ENCODE results near the gene ENPP1.
"Not testable (repeated sequence)": the region's sequence is repeated elsewhere in the genome, so short reads cannot be mapped to it uniquely, and the experiment has no call there.

Gene ENPP1

DNA sequence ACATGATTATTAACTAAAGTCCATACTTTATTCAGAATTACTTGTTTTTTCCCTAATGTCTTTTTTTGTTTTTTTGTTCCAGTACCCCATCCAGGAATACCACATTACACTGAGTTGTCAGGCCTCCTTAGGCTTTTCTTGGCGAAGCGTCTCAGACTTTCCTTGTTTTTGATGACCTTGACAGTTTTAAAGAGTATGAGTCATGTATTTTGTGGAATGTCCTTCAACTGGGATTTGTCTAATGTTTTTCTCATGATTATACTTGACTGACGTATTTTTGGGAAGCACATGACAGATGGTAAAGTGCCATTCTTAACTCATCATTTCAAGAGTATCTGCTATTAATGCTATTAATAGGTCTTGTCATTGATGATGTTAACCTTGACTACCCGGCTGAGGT lies 23.6 kb downstream of the ENPP1 start:
- no peak for DNase-seq (ENCODE audit: low spot score)

DNA sequence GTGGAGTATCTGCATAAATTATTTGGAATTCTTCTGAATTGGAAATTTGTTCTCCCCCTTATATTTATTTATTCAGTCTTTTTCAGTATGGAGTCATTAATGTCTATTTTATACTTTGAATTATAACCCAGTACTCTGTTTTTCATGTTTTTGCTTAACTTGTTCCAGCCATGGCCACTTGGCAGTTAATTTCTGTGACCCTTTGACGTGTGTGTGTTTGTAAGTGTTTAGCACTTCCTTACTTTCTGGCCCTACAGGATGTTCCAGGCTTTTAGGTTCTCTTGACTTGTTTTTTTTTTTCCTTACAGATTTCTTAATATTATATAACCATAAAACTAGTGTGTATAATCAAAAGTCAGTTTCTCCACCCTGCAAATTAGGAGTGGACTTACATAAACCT lies 24.1 kb downstream of the ENPP1 start:
- no peak for DNase-seq (ENCODE audit: low spot score)

DNA sequence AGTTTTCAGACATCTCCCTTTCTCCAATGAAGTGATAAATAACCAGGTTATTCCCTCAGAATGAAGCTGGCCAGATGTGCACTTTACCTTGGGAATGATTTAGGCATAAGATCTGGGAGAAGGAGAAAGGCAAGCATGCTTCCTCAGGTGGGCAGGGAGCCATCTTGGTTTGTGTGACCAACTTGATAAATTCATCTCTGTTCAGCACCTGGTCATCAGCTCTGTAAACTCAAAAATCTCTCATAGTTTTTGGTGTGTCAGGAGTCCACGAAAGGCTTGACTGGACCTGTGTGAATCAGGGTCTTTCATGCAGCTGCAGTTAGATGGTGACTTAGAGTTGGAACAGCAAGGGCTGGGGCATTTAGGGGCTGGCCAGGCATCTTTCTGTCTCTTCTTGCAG lies 24.5 kb downstream of the ENPP1 start:
- no peak for DNase-seq (ENCODE audit: low spot score)

DNA sequence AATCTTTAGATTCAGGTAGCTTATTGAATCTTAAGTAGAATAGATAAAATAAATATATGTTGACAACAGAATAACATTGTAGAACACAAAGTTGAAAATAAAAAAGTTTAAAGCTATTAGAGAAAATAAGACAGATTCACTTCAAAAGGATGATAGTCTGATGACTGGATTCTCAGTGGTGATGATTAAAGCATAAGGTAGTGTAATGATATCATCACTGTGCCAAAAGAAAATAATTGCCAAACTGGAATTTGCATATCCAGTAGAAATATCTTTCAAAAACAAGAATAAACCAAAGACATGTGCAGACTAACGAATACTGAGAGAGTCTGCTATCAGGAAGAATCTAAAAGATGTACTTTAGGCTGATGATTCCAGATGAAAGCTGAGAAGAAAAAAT lies 30.2 kb downstream of the ENPP1 start:
- DNase-seq (ENCODE audit: low spot score): no peak

DNA sequence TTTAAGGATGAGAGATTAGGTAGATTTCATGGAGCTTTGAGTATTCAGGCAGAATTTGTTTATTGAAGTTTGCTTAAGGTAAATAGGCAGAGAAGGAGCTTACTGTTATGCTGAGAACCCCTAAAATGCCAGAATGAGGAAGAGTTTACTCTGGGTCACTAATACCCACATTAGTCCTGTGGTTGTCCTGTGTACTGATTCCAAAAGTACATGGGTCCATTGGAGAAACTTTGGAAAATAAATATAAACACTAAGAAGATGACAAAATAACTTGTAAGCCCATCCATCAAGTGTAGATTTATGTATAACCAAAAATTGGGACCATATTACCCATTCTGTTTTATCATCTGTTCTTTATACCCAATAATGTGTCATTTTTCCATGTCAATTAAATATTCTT lies 31.6 kb downstream of the ENPP1 start:
- no peak for DNase-seq (ENCODE audit: low spot score)

DNA sequence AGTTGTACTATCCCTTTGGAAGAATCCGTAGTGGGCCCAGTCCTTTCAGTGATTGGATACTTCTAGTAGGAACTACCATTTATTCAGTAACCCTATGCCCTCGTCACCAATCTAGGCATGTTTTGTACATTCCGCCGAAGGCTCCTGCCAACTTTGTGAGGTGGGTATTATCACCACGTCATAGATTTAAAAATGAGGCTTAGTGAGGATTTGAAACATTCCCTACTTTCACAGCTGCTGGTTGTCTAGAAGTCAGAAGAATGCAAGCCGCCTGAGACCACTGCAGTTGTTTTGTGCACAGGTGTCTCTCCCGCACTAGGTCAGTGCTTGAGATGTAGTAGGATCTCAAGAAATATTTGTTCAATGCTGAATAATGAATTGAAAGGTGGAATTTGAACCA lies 32.6 kb downstream of the ENPP1 start:
- DNase-seq (ENCODE audit: low spot score): no peak

DNA sequence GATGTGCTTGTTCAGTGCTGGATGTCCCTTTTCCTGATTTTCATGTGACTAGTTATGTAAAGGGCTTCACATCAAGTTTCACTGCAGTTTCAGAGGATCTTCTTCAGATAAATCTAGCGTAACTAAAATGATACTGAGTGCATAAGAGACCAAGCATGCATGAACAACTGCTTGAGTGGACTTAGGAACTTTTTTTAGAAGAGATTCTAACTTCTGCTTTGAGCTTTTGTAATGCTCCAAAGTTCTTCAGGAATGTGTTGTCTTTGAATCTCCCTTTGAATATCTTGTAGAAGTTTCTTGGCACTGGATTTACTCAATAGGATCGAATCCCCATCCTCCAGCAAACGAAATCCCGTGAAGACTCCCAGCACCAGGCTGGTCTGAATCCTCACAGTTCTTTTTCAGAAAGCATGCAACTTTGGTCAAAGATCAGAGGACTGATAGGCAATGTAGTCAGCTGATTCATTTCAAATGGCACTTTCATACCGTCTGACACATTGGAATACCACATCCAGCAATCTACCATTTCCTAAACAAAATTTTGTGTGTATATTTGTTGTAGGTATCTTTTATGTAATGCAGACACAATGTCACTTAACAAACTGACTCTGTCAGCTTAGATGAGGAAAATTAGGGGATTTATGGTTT lies 33.2 kb downstream of the ENPP1 start:
- DNase-seq (ENCODE audit: low spot score): no peak

DNA sequence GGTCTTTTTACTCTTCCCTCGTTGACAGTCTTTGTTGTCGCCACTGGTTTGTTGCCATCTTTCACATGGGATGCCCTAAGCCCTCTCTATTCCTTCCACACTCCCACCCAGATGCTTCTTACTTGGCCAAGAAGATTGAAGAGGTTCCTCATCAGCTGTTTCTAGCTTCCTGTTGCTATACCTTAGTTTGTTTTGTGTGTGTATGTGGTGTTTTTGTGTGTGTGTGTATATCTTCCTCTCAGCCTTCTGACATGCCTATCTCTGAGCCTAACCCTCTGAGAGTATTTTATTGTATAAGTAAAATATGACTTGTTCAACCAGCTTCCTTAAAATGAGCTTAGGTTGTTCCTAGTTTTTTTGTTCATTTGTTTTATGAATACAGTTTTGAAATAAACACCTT lies 35.9 kb downstream of the ENPP1 start:
- DNase-seq (ENCODE audit: low spot score): no peak

DNA sequence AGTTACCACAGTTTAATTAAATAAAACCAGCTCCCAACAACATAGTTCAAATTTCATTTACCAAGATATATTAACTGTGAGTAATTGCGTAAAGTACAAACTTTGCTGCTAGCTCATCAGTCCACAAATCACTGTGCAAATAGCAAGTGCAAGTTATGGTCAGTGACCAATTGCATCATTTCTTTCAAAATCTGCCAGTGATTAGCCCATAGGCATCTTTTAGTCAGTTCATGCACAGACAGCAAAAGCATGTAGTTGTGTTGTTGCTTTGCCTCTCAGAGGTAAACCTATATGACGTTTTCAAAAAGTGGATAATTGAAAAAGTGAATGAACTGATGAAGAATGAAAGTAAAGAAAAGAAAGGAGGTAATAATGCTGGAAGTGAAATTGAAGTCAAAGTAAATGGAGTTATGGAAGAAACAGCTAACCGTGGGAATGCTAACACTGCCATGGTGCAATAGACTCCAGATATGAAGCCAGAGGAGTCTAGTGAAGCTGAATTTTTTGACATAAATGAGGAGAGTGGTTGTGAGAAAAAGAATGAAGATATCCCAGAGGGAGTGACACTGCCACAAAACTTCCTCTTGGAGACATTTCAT lies 36.5 kb downstream of the ENPP1 start:
- DNase-seq (ENCODE audit: low spot score): no peak

DNA sequence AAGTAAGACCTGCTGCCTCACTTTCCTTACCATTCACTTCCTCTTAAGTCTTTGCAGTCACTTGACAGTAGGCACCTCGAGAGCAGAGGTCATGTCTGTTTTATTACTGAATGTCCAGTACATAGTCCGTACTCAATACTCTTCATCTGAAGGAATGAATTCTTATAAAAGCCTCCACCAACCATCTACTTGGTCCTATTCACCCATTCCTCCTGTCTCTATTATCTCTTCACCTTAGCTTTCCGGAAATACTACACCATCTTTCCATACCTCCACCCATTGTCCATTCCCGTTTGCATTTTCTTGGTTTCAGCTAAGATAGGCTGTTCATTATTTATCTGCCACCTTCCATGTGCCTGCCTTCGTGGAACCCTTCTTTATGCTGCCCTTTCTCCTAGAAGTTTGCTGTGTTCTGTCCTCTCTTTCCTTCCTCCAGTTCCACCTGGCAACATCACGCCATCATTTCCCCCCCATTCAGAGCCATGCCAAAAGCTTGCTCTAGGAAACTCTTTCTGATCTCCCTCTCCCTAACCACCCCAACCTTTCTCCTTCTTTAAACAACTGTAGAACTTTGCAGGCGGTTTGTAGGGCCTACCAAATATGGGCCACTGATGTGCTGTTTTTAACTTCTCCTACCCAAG lies 38.3 kb downstream of the ENPP1 start:
- no peak for DNase-seq (ENCODE audit: low spot score)

DNA sequence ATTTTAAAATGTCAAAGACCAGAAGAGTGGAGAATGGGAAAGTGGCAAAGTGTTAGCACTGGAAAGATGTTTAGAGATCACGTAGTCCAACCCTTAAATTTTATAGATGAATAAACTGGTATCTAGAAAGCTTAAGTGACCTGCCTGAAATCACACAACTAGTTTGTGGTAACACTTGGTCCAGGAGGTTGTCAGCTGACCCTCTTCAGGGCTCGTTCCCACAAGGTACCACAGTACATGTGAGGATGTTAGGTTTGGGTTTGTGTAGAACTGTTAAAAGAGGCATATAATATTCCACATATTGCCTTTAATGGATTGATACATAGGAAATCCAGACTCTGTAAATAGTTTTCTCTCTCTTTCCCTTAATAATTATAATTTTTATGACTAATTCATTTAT lies 39.1 kb downstream of the ENPP1 start:
- DNase-seq (ENCODE audit: low spot score): no peak

DNA sequence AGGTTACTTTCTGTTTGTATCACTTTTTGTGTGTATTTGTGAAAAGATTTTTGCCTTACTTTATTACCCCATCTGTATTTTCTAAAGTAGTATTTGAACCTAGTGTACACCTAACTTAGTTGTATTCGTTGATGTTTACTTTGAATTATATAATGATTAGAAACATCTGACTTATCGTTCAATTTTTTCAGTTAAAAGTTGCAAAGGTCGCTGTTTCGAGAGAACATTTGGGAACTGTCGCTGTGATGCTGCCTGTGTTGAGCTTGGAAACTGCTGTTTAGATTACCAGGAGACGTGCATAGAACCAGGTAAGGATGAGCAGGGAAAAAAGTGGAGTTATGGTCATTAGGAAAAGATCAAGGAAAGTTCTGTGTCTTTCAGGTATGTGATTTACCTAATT lies 42.0 kb downstream of the ENPP1 start:
- DNase-seq (ENCODE audit: low spot score): no peak

DNA sequence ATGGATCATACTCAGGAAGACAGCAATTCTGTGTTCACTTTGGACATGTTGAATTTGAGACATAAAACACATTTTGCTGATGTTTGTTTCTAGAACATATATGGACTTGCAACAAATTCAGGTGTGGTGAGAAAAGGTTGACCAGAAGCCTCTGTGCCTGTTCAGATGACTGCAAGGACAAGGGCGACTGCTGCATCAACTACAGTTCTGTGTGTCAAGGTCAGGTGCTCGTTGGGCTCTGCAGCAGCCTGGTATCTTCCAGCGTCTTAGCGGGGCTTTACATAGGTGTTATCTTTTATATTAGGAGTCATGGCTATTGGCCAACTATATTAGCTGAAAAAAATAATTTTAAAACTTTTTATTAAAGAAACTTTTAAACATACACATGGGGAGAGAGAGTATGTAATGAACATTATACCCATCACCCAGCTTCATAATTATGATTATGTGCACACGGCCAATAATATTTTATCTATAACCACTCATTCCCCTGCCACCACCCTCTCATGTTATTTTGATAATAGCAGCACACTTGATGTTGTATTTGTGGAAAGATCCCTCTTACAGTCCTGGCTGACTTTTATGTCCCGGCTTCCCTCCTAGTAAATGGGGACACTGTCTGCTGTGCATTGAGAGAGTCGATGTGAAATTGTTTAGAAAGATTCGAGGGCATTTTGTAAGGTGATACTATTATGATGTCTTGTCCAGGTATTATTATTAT lies 43.4 kb downstream of the ENPP1 start:
- no peak for DNase-seq (ENCODE audit: low spot score)

DNA sequence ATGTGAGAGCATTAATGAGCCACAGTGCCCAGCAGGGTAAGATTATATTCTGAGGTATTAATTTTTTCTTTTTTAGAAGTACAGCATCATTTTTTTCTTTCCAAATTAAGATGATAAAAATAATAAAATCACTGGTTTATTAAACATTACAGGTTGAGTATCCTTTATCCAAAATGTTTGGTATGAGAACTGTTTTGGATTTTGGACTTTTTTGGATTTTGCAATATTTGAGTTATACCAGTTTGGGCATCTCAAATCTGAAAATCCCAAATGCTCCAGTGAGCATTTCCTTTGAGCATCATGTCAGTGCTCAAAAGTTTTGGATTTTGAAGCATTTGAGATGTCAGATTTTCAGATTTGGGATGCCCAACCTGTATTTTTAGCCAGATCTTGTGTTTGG lies 44.4 kb downstream of the ENPP1 start:
- DNase-seq (ENCODE audit: low spot score): no peak

DNA sequence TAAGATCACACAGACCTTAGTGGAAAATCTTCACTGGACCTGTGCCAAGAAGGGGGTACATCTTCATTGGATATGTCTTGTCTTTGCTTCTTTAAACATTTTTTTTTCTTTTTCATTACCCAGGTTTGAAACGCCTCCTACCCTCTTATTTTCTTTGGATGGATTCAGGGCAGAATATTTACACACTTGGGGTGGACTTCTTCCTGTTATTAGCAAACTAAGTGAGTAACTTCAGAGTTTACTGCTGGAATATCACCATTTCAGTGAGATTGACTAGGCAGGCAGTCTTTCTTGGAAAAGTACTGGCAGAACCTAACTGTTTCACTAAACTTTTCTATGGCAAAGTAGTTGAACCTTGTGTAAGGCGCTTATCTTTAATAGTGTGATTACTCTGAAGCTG lies 47.0 kb downstream of the ENPP1 start:
- no peak for DNase-seq (ENCODE audit: low spot score)

DNA sequence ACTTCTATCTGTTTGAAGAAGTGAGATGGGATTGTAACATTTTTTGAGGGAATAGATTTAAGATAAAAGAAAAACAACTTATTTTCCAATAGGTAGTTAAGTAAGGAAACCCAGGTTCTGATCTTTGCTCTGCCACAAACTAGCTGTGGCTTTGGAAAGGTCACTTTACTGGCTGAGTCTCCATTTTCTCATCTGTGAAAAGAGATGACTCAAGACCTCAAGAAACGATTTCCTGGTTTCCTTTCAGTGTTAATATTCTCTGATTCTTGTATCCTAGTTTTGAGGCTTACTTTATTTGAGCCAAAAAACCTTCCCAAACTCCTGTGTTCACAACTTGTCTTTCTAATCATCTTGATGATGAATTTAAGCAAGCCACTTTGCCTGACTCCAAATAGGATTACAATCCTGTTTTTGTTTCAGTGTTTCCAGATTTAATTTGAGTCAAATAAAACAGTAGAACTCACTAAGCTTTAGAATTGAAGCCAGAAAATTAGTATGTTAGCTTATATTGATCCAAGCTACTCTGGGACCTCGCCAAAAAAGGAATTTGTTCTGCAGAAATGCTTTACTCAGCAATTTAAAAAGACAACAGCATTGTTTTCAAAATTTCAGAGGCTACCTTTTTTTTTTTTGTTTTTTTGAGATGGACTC lies 51.1 kb downstream of the ENPP1 start:
- DNase-seq (ENCODE audit: low spot score): no peak

DNA sequence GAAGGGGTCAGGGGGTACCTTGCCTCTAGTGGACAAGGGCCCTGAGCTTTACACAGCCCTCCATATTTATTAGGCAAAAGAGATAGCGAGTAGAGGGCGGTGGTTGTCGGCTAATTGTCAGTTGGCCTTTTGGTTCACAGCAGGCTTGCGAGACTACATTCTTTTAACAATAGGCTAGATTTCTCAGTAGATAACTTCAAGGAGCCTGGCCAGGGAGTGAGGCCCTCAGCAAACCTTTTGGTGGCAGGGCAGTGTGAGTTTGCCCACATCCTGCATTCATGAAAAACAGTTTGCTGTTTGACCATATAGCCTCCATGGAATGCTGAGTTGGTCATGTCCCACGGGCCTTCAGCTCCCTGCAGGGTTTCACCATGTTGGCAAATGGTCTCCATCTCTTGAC lies 51.8 kb downstream of the ENPP1 start:
- not testable (repeated sequence) for DNase-seq (ENCODE audit: low spot score)

DNA sequence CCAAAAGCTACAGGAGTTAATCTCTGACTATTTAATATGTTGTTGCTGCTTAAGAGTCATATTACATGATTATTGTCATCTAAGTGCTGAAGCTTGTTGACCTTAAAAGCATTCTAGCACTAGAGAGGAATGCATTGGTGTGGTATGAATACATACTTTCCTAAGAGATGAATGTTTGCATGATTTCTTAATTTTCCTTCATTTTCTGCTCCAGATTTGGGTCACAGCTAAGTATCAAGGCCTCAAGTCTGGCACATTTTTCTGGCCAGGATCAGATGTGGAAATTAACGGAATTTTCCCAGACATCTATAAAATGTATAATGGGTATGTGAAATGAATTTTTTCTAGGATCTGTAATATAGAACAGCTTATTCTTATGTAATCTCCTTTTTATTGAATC lies 53.6 kb downstream of the ENPP1 start:
- no peak for DNase-seq (ENCODE audit: low spot score)

DNA sequence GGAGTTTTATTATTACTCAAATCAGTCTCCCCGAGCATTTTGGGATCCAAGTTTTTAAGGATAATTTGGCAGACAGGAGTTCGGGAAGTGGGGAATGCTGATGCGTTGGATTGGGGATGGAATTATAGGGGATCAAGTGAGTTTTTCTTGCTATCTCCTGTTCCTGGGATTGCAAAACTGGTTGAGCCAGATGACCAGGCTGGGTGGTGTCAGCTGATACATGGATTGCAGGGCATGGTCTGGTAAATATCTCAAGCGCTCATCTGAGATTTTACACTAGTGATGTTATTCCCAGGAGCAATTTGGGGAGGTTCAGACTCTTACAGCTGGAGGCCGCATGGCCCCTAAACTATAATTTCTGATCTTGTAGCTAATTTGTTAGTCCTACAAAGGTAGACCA lies 54.7 kb downstream of the ENPP1 start:
- no peak for DNase-seq (ENCODE audit: low spot score)

DNA sequence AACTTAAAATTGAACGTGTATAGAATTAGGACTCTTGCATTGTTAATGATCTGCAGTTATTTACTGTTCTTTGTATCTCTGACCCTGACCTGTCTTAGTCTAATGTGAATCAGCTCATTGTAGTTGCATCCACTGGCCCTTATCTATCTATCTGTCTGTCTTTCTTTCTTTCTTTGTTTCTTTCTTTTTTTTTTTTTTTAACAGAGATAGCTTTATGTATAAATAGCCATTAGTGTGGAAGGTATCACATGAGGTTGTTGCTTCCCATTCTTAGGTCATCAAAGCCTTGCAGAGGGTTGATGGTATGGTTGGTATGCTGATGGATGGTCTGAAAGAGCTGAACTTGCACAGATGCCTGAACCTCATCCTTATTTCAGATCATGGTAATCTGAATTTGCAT lies 59.9 kb downstream of the ENPP1 start:
- no peak for DNase-seq (ENCODE audit: low spot score)

DNA sequence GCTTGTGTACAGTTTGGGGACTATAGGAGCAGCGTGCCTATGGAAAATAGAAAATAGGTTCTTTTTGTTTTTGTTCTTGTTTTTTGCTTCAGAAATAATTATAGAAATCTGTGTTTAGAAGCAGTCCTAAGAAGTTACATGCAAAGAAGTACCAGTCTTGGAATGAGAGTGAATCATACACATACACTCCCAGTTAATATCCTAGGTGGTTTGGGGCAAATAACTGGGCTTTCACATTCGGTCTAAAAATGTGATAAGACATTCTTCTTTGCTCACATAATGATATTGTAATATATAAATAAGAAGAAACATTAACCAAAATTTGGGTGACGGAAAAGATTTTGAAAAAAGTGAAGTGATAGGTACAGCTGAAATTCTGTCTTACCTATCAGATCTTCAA lies 61.0 kb downstream of the ENPP1 start:
- no peak for DNase-seq (ENCODE audit: low spot score)

DNA sequence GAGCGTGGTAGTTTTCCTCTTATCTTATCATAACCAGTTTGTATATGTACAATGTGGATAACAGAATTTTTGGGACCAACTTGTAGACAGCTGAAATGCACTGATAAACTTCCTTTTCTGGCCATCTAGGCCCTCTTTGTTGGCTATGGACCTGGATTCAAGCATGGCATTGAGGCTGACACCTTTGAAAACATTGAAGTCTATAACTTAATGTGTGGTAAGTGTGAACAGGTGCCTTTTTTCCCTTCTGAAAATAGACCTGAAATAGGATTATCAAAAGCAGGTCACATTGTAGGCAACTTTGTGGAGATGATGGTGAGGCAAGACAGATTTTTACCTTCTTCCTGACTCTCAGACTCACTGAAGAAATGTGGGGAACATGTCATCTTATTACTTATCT lies 67.8 kb downstream of the ENPP1 start:
- DNase-seq (ENCODE audit: low spot score): no peak

DNA sequence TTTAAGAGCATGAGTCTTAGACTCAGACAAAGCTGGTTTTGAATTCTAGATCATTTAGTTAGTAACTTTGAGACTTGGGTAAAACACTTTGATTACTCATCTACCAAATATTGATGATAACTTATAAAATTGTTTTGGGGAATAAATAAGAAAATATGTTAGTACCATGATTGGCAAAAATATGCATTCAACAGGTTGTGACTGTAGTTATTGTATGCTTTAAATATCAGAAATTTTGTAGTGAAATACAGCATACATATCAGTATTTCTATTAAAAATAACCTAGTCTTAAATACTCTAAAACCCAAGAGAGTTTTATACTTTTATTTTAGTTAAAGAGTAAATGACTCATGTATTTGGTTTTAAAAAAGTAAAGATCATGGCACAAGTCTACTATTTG lies 68.7 kb downstream of the ENPP1 start:
- DNase-seq (ENCODE audit: low spot score): no peak

Data from D341Med (cell line).